Transverse colon (tissue), 4 donors: ENCODE measurements around the gene EFCAB8.

Experiments
- EP300 ChIP-seq: sonication (generic); formaldehyde crosslinking; IDR thresholded peaks from one replicate; pipeline ENCODE4 v1.6.1; 2017; ENCODE audit warnings: antibody characterized with exemption, low read depth
- POLR2A ChIP-seq: fragments of 450-650 bp; IDR thresholded peaks from one replicate; pipeline ENCODE4 v1.6.1; 2016; ENCODE audit warnings: antibody characterized with exemption, mild to moderate bottlenecking, moderate library complexity
- POLR2AphosphoS5 ChIP-seq, 3 donors: sonication (generic); formaldehyde crosslinking; IDR thresholded peaks; one replicate each; pipeline ENCODE4 v1.6.1; 2016; ENCODE audit warnings: antibody characterized with exemption in 3 of 3
- TF ChIP-seq, protein P1 (sequence below), 5 experiments: fragments of 200-600 bp in 3 of 5; fragments of 450-650 bp in 2 of 5; sonication (generic) in 3 of 5; IDR thresholded peaks; 1 replicate in 2 of 5; 2 replicates in 3 of 5; pipeline ENCODE4 v1.5.1; 2016 to 2017; ENCODE audit warnings: antibody characterized with exemption in 5 of 5, inconsistent platforms in 3 of 5, mild to moderate bottlenecking in 2 of 5, moderate library complexity in 1 of 5

DNA sequence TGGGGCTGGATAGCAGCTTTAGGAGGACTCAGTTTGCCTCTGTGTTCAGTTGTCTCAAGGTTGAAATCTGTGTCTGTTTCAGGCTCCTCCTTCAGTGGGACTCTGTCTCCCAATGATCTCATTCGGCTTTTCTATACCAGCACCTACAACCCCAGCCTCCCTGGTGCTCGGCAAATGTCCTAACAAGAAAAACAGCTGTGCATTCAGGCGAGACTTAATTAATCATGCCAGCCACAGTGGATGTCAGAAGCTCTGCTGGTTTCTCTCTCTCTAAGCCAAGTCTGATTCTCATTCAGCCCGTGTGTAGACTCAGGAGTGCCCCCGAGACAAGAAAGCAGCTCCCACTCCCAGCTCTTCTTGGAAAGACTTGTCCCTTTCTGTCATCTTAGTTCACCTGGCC is 98.7 kb downstream of the EFCAB8 start:
- TF ChIP-seq EP300 (no peak), POLR2A (no peak), POLR2AphosphoS5 (IDR thresholded peaks at IDR 0.05) (no peak)
- TF ChIP-seq, protein P1, sequence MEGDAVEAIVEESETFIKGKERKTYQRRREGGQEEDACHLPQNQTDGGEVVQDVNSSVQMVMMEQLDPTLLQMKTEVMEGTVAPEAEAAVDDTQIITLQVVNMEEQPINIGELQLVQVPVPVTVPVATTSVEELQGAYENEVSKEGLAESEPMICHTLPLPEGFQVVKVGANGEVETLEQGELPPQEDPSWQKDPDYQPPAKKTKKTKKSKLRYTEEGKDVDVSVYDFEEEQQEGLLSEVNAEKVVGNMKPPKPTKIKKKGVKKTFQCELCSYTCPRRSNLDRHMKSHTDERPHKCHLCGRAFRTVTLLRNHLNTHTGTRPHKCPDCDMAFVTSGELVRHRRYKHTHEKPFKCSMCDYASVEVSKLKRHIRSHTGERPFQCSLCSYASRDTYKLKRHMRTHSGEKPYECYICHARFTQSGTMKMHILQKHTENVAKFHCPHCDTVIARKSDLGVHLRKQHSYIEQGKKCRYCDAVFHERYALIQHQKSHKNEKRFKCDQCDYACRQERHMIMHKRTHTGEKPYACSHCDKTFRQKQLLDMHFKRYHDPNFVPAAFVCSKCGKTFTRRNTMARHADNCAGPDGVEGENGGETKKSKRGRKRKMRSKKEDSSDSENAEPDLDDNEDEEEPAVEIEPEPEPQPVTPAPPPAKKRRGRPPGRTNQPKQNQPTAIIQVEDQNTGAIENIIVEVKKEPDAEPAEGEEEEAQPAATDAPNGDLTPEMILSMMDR (IDR thresholded peaks at IDR 0.05) = no peak
